ENCODE measurements around the gene CCDC185.

Gene CCDC185

DNA sequence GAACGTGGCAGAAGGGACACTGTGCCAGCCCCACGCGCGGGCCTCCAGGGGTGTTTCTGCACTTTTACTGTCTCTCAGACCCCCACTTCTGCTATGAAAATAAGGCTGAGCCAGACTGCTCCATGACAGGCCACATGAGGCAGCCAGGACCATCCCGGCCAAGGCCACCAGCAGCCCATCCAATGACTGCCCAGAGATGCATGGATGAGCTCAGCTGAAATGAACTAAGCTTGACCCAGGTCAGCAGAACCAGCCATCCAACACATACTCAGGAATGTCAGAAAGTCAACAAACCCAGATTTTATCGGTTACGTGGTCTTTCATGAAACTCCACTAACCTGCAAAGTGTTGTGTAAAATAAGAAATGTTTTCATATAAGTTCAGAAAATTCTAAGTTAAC lies 51.2 kb downstream of the CCDC185 start:
- no peak for DNase-seq
